NOMO-1 treated with dmso at 0.1 percent for 144 hours (cell line): ENCODE results near the gene SCFD1.
"Not testable (repeated sequence)": the region's sequence is repeated elsewhere in the genome, so short reads cannot be mapped to it uniquely, and the experiment has no call there.

Experiments used
- DNase-seq: peaks from one replicate; lab custom pipeline; 2025; ENCODE audit not compliant: unreplicated experiment; lab: John Stamatoyannopoulos, UW

SCFD1 gene

GRCh38 chr14:30610787-30611343, 11.3 kb upstream of the SCFD1 start:
- peak; percentile 61 for DNase-seq

- DNase-seq: no peak
These were observed 8.0 kb upstream of the SCFD1 start for GRCh38 chr14:30614155-30614554.

DNA sequence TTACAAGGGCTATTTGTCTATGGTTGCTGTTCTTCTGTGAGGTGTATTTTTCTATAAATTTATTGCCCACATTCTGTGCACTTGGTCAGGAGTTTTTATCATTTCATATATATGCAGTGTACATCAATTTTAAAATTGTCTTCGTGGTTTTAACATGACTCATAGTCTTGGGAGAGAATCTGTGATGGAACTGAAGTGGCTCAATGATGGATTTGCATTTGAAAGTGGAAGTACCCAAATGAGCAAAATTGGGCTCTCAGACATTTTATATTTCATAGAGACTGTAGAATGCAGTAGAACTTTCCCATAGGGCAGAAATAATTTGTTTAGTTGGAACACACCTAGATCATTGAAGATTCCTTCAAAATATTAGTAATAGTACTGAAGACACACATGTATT, 1.9 kb upstream of the SCFD1 start:
- peak; percentile 66 for DNase-seq

DNA sequence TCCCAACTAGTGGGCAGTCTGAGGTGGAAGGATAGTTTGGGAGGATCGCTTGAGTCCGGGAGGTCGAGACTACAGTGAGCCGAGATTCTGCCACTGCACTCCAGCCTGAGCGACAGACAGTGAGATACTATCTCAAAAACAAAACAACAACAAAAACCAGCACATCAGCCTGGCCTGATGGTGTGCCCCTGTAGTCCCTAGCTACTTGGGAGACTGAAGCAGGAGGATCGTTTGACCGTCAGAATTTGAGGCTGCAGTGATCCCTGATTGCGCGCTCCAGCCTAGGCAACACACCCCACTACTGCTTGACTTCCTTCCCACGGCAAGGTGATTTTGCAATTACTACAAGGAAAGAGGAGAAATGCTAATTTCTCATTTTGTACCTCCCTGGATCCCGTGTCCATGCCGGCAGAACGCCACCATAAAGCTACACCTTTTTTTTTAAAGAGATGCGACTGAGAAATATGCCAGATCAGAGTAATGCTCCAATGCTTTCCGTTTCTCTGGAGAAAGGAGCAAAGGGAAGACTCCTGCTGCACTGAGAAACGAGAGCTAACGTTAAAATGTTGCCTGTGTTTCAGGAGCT, 672 bp upstream of the SCFD1 start:
- DNase-seq: peak; percentile 18

GRCh38 chr14:30623412-30624131, 1.5 kb downstream of the SCFD1 start:
- DNase-seq: no peak

DNA sequence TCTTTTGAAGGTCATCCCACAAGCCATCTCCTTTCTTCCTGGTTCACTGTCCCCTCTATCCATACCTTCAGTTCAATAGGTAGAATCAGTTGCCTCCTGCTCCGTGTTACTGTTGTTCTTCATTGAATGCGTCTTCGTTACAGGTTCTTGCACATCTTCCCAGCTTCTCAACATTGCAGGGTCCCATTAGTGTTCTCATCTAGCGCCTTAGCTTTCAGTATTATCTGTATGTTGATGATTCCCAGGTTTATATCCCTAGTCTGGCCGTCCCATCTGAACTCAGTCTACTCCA, 2.0 kb downstream of the SCFD1 start:
- no peak for DNase-seq

- DNase-seq: no peak
These were observed 3.4 kb downstream of the SCFD1 start for GRCh38 chr14:30625533-30625932.

- not testable (repeated sequence) for DNase-seq
These were observed 7.3 kb downstream of the SCFD1 start for GRCh38 chr14:30629432-30629831.

- DNase-seq: no peak
These were observed 8.1 kb downstream of the SCFD1 start for GRCh38 chr14:30630248-30630647.

- no peak for DNase-seq
These were observed 10.6 kb downstream of the SCFD1 start for GRCh38 chr14:30632730-30633129.

GRCh38 chr14:30638926-30639325, 16.8 kb downstream of the SCFD1 start:
- no peak for DNase-seq

GRCh38 chr14:30641207-30641606, 19.1 kb downstream of the SCFD1 start:
- no peak for DNase-seq

- DNase-seq: not testable (repeated sequence)
These were observed 22.3 kb downstream of the SCFD1 start for GRCh38 chr14:30644462-30644861.

GRCh38 chr14:30645600-30645999, 23.5 kb downstream of the SCFD1 start:
- no peak for DNase-seq

GRCh38 chr14:30648471-30648870, 26.4 kb downstream of the SCFD1 start:
- no peak for DNase-seq

- DNase-seq: no peak
These were observed 29.8 kb downstream of the SCFD1 start for GRCh38 chr14:30651937-30652336.

DNA sequence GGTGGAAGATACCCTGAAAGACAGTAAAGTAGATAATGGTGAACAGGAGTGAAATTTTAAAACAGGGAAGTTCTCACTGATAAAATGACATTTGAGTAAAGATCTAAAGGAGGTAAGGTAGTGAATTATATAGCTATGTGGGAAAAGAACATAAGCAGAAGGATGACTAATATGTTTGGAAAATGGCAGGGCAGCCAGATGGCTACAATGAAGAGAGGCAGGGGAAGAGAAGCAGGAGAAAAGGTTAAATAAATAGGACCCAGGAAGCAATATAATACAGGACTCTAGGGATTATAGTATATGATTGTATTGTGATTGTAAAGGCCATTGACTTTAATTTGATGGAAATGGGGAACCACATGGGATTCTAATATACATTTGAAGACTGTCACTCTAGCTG, 33.0 kb downstream of the SCFD1 start:
- DNase-seq: no peak

DNA sequence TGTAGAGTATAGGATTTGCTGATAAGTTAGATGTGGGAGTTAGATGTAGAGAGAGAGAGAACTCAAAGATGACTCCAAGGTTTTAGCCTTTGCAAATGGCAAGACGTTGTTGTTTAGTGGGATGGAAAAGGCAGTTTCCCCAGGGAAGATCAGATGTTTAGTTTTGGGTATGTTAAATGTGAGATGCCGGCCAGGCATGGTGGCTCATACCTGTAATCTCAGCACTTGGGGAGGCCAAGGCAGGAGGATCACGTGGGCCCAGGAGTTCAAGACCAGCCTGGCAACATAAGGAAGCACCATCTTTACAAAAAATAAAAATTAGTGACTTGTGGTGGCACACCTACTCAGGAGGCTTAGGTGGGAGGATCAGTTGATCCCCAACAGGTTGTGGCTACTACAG, 33.5 kb downstream of the SCFD1 start:
- DNase-seq: no peak

DNA sequence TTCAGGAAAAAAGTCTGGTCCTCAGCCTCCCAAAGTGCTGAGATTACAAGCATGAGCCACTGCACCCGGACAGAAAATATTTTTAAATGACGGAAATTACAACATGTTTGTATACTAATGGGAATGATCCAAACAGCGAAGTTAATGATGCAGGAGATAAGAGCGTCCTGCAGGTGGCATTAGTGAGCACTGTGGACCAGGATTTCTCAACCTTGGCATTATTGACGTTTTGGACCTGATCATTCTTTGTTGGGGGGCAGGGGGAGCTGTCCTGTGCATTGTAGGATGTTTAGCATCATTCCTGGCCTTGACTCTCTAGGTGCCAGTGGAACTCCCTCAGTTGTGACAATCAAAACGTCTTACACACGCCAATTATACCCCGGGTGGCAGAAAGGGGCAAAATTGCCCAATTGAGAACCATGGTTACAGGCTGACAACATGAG, 34.1 kb downstream of the SCFD1 start:
- no peak for DNase-seq

DNA sequence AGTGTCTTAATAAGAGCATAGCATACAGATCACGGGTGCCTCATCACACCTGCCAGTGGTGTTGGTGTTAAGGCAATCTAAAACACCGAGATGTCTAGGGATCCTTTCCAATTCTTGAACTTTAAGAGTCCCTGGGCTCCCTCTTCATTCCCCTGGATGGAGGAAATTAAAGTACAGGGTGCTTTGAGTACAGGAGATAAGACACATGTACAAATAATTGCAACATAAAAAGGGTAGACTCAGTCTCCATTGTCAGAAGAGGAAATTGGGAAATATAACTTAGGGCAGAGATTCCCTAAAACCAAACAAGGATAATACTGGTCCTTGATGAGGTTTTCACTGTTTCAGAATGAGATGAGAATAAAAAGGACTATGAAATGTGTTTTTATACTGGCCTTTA, 34.9 kb downstream of the SCFD1 start:
- no peak for DNase-seq

- DNase-seq: no peak
These were observed 35.6 kb downstream of the SCFD1 start for GRCh38 chr14:30657606-30658163.

GRCh38 chr14:30658645-30659044, 36.5 kb downstream of the SCFD1 start:
- no peak for DNase-seq
